Measurements from ENCODE around the gene BOC.

The BOC gene

GRCh38 chr3:113271189-113271588 is 59.8 kb downstream of the BOC start:
- DNase-seq: no peak

- no peak for DNase-seq
Observed at GRCh38 chr3:113271594-113272384, 60.4 kb downstream of the BOC start.

GRCh38 chr3:113272385-113272779 is 61.0 kb downstream of the BOC start:
- no peak for DNase-seq

GRCh38 chr3:113273011-113273410 is 61.7 kb downstream of the BOC start:
- DNase-seq: no peak

- no peak for DNase-seq
Observed at GRCh38 chr3:113273604-113274378, 62.4 kb downstream of the BOC start.

GRCh38 chr3:113274425-113275257 is 63.3 kb downstream of the BOC start:
- no peak for DNase-seq

- no peak for DNase-seq
Observed at GRCh38 chr3:113275258-113275556, 63.9 kb downstream of the BOC start.

- DNase-seq: no peak
Observed at GRCh38 chr3:113275583-113275928, 64.2 kb downstream of the BOC start.

GRCh38 chr3:113275929-113276750 is 64.8 kb downstream of the BOC start:
- peak; percentile 68 for DNase-seq

- peak; percentile 5 for DNase-seq
Observed at GRCh38 chr3:113276751-113277080, 65.4 kb downstream of the BOC start.

GRCh38 chr3:113277414-113277813 is 66.1 kb downstream of the BOC start:
- DNase-seq: peak; percentile 30

GRCh38 chr3:113277941-113278598 is 66.7 kb downstream of the BOC start:
- DNase-seq: peak; percentile 47

- peak; percentile 38 for DNase-seq
Observed at GRCh38 chr3:113278599-113278955, 67.2 kb downstream of the BOC start.

GRCh38 chr3:113279686-113280085 is 68.3 kb downstream of the BOC start:
- DNase-seq: peak; percentile 53

- DNase-seq: no peak
Observed at GRCh38 chr3:113283306-113283705, 71.9 kb downstream of the BOC start.

GRCh38 chr3:113284453-113285050 is 73.2 kb downstream of the BOC start:
- no peak for DNase-seq

GRCh38 chr3:113285226-113285625 is 73.9 kb downstream of the BOC start:
- no peak for DNase-seq

- DNase-seq: no peak
Observed at GRCh38 chr3:113285741-113286140, 74.4 kb downstream of the BOC start.

- no peak for DNase-seq
Observed at GRCh38 chr3:113286524-113286923, 75.2 kb downstream of the BOC start.

GRCh38 chr3:113287111-113287802 is 75.9 kb downstream of the BOC start:
- DNase-seq: no peak

Data from islet precursor cell (in vitro differentiated cells).